IPS-NIHi11 (cell line): ENCODE results near the gene BPIFB6.

ENCODE experiments used
- DNase-seq: peaks from one replicate; pipeline ENCODE4 v3.0.0; 2012; ENCODE audit warnings: mixed read lengths, low spot score

The BPIFB6 gene, protein sequence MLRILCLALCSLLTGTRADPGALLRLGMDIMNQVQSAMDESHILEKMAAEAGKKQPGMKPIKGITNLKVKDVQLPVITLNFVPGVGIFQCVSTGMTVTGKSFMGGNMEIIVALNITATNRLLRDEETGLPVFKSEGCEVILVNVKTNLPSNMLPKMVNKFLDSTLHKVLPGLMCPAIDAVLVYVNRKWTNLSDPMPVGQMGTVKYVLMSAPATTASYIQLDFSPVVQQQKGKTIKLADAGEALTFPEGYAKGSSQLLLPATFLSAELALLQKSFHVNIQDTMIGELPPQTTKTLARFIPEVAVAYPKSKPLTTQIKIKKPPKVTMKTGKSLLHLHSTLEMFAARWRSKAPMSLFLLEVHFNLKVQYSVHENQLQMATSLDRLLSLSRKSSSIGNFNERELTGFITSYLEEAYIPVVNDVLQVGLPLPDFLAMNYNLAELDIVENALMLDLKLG

GRCh38 chr20:33031531-33031930 lies at the start of gene BPIFB6:
BPIFB6 (plus strand) TSS chr20:33031648; CDS start chr20:33031648, 0 bp downstream.
- DNase-seq = no peak

DNA sequence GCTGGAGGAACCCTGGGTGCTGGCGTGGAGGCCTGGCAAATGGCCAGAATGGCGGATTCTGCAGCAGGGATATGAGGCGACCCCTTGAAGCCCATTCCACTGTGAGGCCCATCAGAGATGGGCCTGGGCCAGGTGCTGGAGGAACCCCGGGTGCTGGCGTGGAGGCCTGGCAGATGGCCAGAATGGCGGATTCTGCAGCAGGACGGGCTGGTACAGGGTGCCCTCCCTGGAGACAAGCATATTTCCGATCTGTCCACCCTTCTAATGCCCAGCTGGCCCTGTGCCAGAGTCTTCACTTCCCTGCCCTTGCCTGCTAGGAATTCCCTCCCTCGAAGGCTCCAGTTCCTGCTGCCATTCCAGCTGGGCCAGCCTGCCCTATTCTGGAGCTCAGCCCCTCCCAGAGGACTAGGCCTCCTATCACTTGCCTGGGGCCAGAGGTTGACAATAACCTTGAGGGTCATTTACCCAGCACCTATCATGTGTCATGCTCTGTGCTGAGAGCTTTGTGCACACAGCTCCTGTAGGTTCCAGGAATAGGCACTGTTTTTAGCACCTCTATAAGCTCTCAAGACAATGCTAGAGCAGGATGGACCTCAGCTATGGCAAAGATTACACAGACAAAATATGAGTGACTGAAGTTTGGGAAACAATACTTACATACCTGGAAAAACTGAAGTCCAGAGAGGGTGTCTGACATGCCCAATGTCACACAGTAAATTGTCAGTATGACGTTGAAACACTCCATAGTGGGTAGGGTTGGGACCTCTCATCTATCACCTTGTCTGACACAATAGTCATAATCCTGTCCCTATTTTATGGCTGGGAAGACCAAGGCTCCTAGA lies 48.6 kb upstream of the BPIFB6 start:
- DNase-seq = peak; percentile 46

DNA sequence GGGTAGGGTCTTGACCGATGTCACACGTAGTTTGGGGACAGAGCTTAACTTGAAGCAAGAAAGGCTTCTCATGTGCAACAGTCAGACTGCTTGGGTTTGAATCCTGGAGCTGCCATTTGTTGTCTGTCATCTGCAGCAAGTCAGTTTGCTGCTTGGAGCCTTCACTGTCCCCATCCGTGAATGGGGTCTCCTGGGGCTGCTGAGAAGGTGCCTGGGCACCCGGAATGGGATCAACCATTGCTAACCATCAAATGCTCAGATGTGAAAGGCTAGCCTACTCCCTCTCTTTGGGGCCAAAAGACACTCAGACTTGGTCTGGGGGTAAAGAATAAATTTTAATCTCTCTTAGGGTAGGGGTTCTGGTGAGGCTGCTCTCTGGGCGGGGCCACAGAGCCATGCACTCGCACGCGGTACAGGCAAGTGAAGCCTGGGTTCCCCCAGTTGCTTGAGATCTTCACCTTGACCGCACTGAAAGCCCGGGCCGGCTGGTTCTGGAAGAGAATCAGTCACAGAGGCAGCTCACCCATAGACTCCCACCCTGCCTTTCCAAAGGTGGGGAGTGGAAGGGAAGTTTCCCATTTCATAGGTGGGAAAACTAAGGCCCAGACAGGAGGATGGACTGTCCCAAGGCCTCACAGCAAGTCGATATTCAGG lies 47.9 kb upstream of the BPIFB6 start:
- DNase-seq = no peak

DNA sequence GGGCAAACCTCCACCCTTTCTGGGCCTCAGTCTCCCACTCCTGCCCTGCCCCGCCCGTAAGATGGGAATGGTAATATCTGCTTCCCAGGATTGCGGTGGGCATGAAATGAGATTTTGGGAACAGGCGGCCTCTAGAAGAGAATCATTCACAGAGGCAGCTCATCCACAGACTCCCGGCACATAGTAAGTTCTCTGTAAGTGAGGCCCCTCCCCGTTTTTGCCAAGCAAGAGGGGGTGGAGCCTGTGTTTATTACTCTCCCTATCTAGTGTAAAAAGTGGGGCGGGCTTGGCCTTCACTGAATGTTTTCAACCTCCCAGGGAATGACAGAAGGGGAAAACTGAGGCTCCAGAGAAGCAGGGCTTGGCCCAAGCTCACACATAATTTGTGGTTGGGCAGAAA lies 47.3 kb upstream of the BPIFB6 start:
- DNase-seq = peak; percentile 46

DNA sequence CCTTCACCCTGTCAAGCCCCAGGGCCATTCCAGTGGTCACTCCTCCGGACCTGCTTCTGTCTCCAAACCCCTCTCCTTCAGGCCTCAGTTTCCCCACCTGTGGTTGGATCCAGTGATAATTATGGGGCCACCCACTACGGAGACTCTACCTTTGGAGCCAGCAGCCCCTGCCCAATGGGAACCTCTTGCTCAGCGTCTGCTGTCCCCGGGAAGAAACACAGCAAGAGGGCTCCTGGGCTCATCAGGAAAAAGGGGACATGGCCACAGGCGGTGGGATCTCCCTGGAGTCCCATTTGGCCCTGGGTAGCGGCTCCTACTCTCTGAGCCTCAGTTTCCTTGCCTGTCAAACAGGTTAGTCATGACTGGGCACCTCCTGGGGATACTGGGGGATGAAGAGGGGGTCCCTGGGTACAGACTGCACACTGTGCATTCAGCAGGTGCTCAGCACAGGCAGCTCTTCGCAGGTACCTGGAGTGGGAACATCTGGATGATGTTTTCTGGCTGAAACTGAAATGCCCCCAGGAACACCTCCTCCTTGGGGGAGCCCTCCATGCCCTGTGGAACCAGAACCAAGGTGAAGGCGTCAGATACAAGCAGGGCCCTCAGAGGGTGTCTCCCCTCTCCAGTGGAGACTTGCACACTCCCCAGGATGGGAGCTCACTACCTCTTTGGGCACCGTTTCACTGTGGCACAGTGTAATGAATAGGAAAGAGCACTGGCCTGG lies 46.7 kb upstream of the BPIFB6 start:
- no peak for DNase-seq

DNA sequence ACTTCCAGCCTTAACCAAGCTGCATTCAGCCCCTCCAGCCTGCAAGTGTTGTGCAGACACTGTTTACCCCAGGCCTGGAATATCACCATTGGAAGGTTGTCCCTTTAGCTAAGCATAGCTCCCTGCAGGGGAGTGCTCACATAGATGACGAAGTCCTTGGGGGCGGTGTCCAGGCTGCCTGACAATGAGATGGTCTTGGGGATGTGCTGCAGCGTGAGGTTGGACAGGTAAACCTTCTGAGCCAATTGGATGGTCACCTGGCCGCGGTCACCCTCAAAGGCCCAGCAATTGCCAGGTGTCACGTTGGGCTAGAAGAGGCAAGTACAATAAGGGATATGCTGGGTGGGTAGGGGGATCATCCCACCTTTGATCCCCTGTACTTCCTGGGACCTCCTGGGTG lies 45.9 kb upstream of the BPIFB6 start:
- no peak for DNase-seq

- no peak for DNase-seq
Measured at GRCh38 chr20:32986331-32986966, 45.0 kb upstream of the BPIFB6 start.

DNA sequence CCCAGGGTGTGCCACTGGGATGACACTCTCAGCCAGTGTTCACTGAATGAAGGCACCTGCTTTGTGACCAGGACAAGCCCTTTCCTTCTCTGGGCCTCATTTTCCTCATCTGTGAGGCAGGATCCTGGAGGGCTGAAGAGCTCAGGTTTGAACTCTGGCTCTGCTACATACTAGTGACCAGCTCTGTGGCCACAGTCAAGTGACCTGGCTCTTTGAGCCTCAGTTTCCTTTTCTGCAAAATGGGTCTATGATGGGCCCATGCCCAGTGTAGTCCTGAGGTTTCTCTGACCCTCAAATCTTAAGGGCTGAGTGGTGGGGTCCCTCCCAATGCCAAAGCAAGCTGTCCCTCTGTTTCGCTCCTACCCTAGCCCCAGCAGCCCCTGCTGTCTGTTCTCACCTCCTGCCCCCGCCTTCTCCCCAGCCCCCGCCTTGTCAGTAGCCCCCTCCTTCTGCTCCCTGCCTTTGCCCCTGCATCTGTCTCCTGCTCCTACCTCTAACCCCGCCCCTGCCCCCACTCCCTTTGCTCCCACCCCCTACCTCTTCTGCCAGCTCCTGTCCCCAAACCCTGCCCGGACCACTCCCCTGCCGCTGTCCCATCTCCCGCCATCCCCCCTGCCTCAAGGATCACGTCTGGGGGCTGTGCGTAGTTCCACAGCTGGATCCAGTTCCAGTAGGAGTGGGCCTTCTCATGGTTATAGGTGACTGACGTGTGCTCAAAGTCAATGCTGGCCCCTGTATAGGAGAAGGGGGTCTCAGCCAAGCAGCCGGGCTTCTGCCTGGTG lies 44.2 kb upstream of the BPIFB6 start:
- DNase-seq = no peak

DNA sequence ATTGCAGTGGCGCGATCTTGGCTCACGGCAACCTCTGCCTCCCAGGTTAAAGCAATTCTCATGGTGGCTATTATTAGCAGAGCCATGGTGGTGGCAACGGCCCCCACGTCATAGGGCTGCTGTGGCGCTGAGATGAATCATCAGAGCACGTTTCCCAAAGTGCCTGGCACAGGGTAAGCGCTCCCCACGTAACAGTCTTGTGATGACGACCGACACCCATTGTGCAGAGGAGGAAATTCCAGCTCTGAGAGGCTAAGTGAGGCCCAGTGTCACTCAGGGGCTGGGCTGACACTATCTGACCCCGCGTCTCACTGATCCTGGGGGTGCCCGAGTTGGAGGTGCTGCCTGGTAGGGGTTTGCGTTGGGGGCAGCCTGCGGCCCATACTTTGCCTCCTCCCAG lies 43.4 kb upstream of the BPIFB6 start:
- DNase-seq = no peak

GRCh38 chr20:32989507-32990283 lies 41.8 kb upstream of the BPIFB6 start:
- no peak for DNase-seq

GRCh38 chr20:32990426-32990825 lies 41.0 kb upstream of the BPIFB6 start:
- no peak for DNase-seq

- no peak for DNase-seq
Measured at GRCh38 chr20:32991383-32991782, 40.1 kb upstream of the BPIFB6 start.

- DNase-seq = no peak
Measured at GRCh38 chr20:32991792-32992641, 39.4 kb upstream of the BPIFB6 start.

DNA sequence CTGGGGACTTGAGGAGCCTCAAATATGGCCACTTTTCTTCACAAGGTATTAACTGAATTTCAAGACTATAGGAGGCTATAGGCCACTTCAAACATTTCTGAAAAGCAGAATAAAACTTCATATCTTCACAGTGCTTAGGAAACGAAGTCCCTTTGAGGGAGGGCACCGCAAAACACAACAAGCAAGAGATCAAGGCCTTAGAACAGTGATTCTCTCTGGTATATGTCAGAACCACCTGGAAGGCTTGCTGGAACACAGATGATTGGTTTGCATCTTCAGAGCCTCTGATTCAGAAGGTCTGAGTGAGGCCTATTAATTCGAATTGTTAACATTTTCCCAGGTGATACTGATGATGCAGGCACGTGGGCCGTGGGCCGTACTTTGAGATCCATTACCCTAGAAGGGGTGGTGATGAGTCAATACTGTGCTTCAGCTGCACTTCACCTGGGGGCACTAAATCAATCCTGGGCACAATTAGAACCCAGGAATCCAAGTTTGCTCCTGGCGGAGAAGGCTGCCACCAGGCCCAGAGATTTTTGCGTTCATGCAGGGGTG lies 37.9 kb upstream of the BPIFB6 start:
- no peak for DNase-seq

- peak; percentile 68 for DNase-seq
Measured at GRCh38 chr20:32995802-32996201, 35.6 kb upstream of the BPIFB6 start.

GRCh38 chr20:32997431-32997830 lies 34.0 kb upstream of the BPIFB6 start:
- no peak for DNase-seq

- DNase-seq = no peak
Measured at GRCh38 chr20:32999603-33000250, 31.7 kb upstream of the BPIFB6 start.
